Endothelial cell of umbilical vein (primary cell): Measurements from ENCODE around the gene RNF135. TPM values are rescaled to one million over a fixed set of nuclear protein-coding genes. Genes with fewer than 3 reads are reported as not detected.
"Not testable (repeated sequence)": the region's sequence is repeated elsewhere in the genome, so short reads cannot be mapped to it uniquely, and the experiment has no call there.

Experiments
- BruUV-seq: library from RNA; stranded (reverse); fragments of 400-500 nt; replicated peaks from 2 replicates; lab custom pipeline; 2021; lab: Mats Ljungman, UMichigan
- CTCF ChIA-PET: fragments of 300-600, 350-600 bp; sonication (Branson Sonifier 250); formaldehyde crosslinking; loops from one replicate; lab custom pipeline; 2021; ENCODE audit warnings: antibody characterized with exemption, inconsistent platforms; lab: Charles Lee
- POLR2A ChIA-PET: fragments of 300-600, 350-600 bp; sonication (Branson Sonifier 250); formaldehyde crosslinking; loops from one replicate; lab custom pipeline; 2021; ENCODE audit warnings: antibody characterized with exemption, inconsistent platforms; lab: Charles Lee
- DNase-seq: peaks from one replicate; pipeline ENCODE4 v3.0.0-alpha.2; 2011; ENCODE audit warnings: low read depth, low spot score
- FAIRE-seq: peaks from 2 replicates; lab custom pipeline; 2011; peaks lifted over from hg19 to GRCh38; lab: Jason Lieb, UNC
- H2AFZ ChIP-seq: 2 replicates; pipeline ENCODE4 v1.6.0; 2012; ENCODE audit warnings: low read depth, low read length, control low read depth, inconsistent platforms
- H3K27ac ChIP-seq: 2 replicates; pipeline ENCODE4 v1.5.1; 2011; ENCODE audit warnings: low read depth, mild to moderate bottlenecking, control low read depth, low read length, moderate library complexity; ENCODE audit not compliant: insufficient read depth
- H3K27me3 ChIP-seq, 2 experiments: 2 replicates each; pipeline versions ENCODE4 v1.6.0 to v1.6.1; 2011; ENCODE audit warnings: low read length in 2 of 2, mixed read lengths in 1 of 2; ENCODE audit not compliant: control insufficient read depth in 2 of 2, insufficient read depth in 2 of 2
- H3K36me3 ChIP-seq, 2 experiments: 2 replicates in 1 of 2; 3 replicates in 1 of 2; pipeline ENCODE4 v1.5.1; 2011; ENCODE audit warnings: low read length in 2 of 2, mild to moderate bottlenecking in 1 of 2, moderate library complexity in 1 of 2; ENCODE audit not compliant: control insufficient read depth in 2 of 2, insufficient read depth in 2 of 2; ENCODE audit errors: extremely low read depth in 1 of 2
- H3K4me1 ChIP-seq: 3 replicates; pipeline ENCODE4 v1.5.1; 2011; ENCODE audit warnings: mild to moderate bottlenecking, low read length; ENCODE audit not compliant: control insufficient read depth, insufficient read depth; ENCODE audit errors: extremely low read depth
- H3K4me2 ChIP-seq: 2 replicates; pipeline ENCODE4 v1.6.1; 2011; ENCODE audit warnings: low read length, control low read depth, mixed read lengths; ENCODE audit not compliant: insufficient read depth
- H3K4me3 ChIP-seq, 3 experiments: fragments of 200-600 bp in 1 of 3; sonication (generic), shearing (Covaris generic) in 1 of 3; replicated peaks in 1 of 3; 2 replicates each; pipeline ENCODE4 v1.5.1; 2011 to 2016; ENCODE audit warnings: control low read depth in 3 of 3, low read length in 3 of 3, mild to moderate bottlenecking in 2 of 3, inconsistent platforms in 1 of 3, low read depth in 1 of 3, moderate library complexity in 1 of 3; ENCODE audit not compliant: insufficient read depth in 1 of 3
- H3K79me2 ChIP-seq: 2 replicates; pipeline ENCODE4 v1.6.0; 2012; ENCODE audit warnings: low read length, inconsistent platforms; ENCODE audit not compliant: control insufficient read depth, insufficient read depth
- H3K9ac ChIP-seq: replicated peaks from 2 replicates; pipeline ENCODE3; 2011; ENCODE audit warnings: low read length, control low read depth; ENCODE audit not compliant: insufficient read depth; ENCODE audit errors: extremely low read depth
- H3K9me1 ChIP-seq: replicated peaks from 3 replicates; pipeline ENCODE4 v1.6.0; 2011; ENCODE audit warnings: mild to moderate bottlenecking, low read length; ENCODE audit not compliant: control insufficient read depth, insufficient read depth; ENCODE audit errors: extremely low read depth
- H3K9me3 ChIP-seq: replicated peaks from 2 replicates; pipeline ENCODE4 v1.5.1; 2012; ENCODE audit warnings: low read length, inconsistent platforms; ENCODE audit not compliant: control insufficient read depth, insufficient read depth
- H4K20me1 ChIP-seq: replicated peaks from 2 replicates; pipeline ENCODE3; 2011; ENCODE audit warnings: mild to moderate bottlenecking, low read length; ENCODE audit not compliant: control insufficient read depth, insufficient read depth; ENCODE audit errors: extremely low read depth
- EZH2 ChIP-seq: IDR thresholded peaks from 2 replicates; pipeline ENCODE4 v1.6.1; 2012; ENCODE audit warnings: borderline replicate concordance, low read depth, mild to moderate bottlenecking, moderate library complexity, low read length, inconsistent platforms; ENCODE audit not compliant: severe bottlenecking
- FOS ChIP-seq: IDR thresholded peaks from 2 replicates; pipeline ENCODE4 v1.6.1; 2011; ENCODE audit warnings: mild to moderate bottlenecking, low read length, moderate library complexity, borderline replicate concordance; ENCODE audit not compliant: insufficient read depth
- GATA2 ChIP-seq: IDR thresholded peaks from 2 replicates; pipeline ENCODE4 v1.7.0; 2011; ENCODE audit warnings: low read depth, mild to moderate bottlenecking, moderate library complexity, mixed read lengths, low read length; ENCODE audit not compliant: insufficient read length, insufficient read depth
- JUN ChIP-seq: IDR thresholded peaks from 2 replicates; pipeline ENCODE4 v1.6.1; 2011; ENCODE audit warnings: borderline replicate concordance, low read depth; ENCODE audit not compliant: insufficient read length, insufficient read depth
- MYC ChIP-seq: IDR thresholded peaks from one replicate; pipeline ENCODE4 v1.6.1; 2011; ENCODE audit warnings: mild to moderate bottlenecking, low read depth, low read length
- POLR2A ChIP-seq: IDR thresholded peaks from 2 replicates; pipeline ENCODE4 v1.6.1; 2012; ENCODE audit warnings: low read depth, mild to moderate bottlenecking, control low read depth, low read length
- POLR2AphosphoS5 ChIP-seq: IDR thresholded peaks from 2 replicates; pipeline ENCODE4 v1.6.1; 2012; ENCODE audit warnings: low read depth, mild to moderate bottlenecking, control low read depth, low read length, moderate library complexity; ENCODE audit not compliant: insufficient read depth
- dilution Hi-C: fragments of 300-500 bp; cut with MboI; formaldehyde crosslinking; loops from one replicate; pipeline ENCODE4 v1.15.0; 2019; ENCODE audit warnings: low sequenced_read_pairs; ENCODE audit not compliant: extremely low pct_ligation_motif_present
- intact Hi-C: fragments of 100-400 bp; cut with micrococcal nuclease; formaldehyde crosslinking; loops from one replicate; pipeline ENCODE4 v1.10.0; 2022
- polyA plus RNA-seq, 4 experiments: library from polyadenylated mRNA; depleted of rRNA in 3 of 4; stranded (reverse) in 3 of 4; unstranded in 1 of 4; fragments of >200 nt; gene quantifications; 2 replicates each; pipeline versions ENCODE4 v1.2.1 to v1.2.3, GENCODE V29; 2011 to 2012; ENCODE audit warnings: missing spikeins in 1 of 4
- total RNA-seq: library from RNA; stranded (reverse); gene quantifications from 2 replicates; pipeline ENCODE4 v1.2.3, GENCODE V29; 2021
- TF ChIP-seq, protein P1 (sequence below), 2 donors: IDR thresholded peaks; 1 replicate in 1 of 2; 2 replicates in 1 of 2; pipeline ENCODE4 v1.5.1; 2011; ENCODE audit warnings: low read length in 2 of 2, mild to moderate bottlenecking in 2 of 2, moderate library complexity in 2 of 2, control low read depth in 1 of 2, inconsistent platforms in 1 of 2, low read depth in 1 of 2; ENCODE audit not compliant: insufficient read depth in 1 of 2; ENCODE audit errors: extremely low read depth in 1 of 2
- TF ChIP-seq, protein P2 (sequence below): IDR thresholded peaks from 2 replicates; pipeline ENCODE4 v1.6.1; 2011; ENCODE audit not compliant: insufficient read depth, insufficient read length

The RNF135 gene
- total and polyA plus RNA-seq, 2 donors (not counting 3 experiments of a cell fraction or from before 2014, with no cell fraction given): 11.6 to 12.0 TPM

DNA sequence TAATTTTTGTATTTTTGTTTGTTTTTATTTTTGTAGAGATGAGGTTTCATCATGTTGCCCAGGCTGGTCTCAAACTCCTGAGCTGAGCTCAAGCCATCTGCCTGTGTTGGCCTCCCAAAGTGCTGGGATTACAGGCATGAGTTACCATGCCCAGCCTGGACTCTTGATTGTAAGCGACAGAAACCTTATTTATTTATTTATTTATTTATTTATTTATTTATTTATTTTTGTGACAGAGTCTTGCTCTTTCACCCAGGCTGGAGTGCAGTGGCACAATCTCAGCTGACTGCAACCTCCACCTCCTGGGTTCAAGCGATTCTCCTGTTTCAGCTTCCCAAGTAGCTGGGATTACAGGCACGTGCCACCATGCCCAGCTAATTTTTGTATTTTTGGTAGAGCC lies 41.0 kb upstream of the RNF135 start:
- H3K4me2 ChIP-seq, H3K36me3 ChIP-seq, dilution Hi-C loops, CTCF ChIA-PET, POLR2A ChIA-PET, H3K9ac ChIP-seq, H3K4me1 ChIP-seq, H3K27me3 ChIP-seq, intact Hi-C loops, H3K27ac ChIP-seq, H3K4me3 ChIP-seq, FAIRE-seq, H4K20me1 ChIP-seq, DNase-seq, H3K9me1 ChIP-seq, H2AFZ ChIP-seq, BruUV-seq, H3K79me2 ChIP-seq, H3K9me3 ChIP-seq: not testable (repeated sequence)

DNA sequence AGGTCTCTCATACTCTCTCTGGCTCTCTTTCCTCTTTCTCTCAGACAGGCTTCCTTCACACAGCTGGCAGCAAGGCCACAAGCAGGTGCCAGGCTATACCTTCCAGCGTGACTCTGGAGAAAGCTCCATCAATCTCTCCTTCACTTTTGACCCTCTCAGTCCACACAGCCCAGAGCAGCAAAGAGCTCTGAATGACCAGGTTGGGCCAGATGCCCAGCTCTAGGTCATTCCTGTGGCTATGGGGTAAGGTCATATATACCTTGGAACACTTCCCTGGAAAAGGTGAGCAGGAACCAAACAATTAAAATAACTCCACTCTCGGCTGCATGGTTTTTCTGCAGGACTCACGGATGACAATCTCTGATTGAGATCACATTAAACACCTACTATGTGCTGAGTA lies 40.3 kb upstream of the RNF135 start:
- Histone ChIP-seq H3K9ac (no peak overlapping the region), H3K27me3 (peaks cover 5 to 7% of the 10 kb centered on the region in 2 experiments), H4K20me1 (no peaks in the 10 kb centered on the region), H3K27ac (no peak overlapping the region), H3K79me2 (no peaks in the 10 kb centered on the region), H3K9me3 (no peaks in the 10 kb centered on the region), H3K9me1 (no peaks in the 10 kb centered on the region), H2AFZ (no peak overlapping the region), H3K4me2 (no peak overlapping the region), H3K36me3 (no peaks in the 10 kb centered on the region), H3K4me3 (no peak overlapping the region), H3K4me1 (no peaks in the 10 kb centered on the region)
- FAIRE-seq (no peak), DNase-seq (no peak)
- TF ChIP-seq POLR2AphosphoS5 (no peak), EZH2 (no peak), JUN (no peak), FOS (no peak), GATA2 (no peak), POLR2A (no peak), MYC (no peak)
- TF ChIP-seq, protein P1, sequence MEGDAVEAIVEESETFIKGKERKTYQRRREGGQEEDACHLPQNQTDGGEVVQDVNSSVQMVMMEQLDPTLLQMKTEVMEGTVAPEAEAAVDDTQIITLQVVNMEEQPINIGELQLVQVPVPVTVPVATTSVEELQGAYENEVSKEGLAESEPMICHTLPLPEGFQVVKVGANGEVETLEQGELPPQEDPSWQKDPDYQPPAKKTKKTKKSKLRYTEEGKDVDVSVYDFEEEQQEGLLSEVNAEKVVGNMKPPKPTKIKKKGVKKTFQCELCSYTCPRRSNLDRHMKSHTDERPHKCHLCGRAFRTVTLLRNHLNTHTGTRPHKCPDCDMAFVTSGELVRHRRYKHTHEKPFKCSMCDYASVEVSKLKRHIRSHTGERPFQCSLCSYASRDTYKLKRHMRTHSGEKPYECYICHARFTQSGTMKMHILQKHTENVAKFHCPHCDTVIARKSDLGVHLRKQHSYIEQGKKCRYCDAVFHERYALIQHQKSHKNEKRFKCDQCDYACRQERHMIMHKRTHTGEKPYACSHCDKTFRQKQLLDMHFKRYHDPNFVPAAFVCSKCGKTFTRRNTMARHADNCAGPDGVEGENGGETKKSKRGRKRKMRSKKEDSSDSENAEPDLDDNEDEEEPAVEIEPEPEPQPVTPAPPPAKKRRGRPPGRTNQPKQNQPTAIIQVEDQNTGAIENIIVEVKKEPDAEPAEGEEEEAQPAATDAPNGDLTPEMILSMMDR (IDR thresholded peaks at IDR 0.05; ENCODE audit: extremely low read depth in 1 of 2, insufficient read depth in 1 of 2, low read depth in 1 of 2, low read length in 2 of 2): no peak
- TF ChIP-seq, protein P2, sequence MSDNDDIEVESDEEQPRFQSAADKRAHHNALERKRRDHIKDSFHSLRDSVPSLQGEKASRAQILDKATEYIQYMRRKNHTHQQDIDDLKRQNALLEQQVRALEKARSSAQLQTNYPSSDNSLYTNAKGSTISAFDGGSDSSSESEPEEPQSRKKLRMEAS: no peak
- dilution Hi-C loops (no loop called here), intact Hi-C loops (no loop called here)
- no TSS peak for BruUV-seq
- CTCF ChIA-PET: no interaction called here
- POLR2A ChIA-PET: no interaction called here

DNA sequence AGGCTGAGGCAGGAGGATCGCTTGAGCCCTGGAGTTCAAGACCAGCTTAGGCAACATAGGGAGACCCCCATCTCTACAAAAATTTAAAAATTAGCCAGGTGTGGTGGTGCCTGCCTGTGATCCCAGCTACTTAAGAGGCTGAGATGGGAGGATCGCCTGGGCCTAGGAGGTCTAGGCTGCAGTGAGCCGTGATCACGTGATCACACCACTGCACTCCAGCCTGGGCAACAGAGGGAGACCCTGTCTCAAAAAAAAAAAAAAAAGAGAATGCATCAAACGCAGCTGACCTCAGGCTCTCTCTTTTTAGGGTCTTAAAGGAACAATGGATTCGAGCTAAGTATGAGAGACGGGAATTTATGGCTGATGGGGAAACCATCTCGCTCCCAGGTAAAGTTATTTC lies 39.3 kb upstream of the RNF135 start:
- CTCF ChIA-PET: interaction anchor here (0.6 to 1.1 kb wide), 2 partner anchors 10 to 331 kb away, joined by 3 read pairs; no protein-coding TSS in a partner anchor
- H3K9me3 ChIP-seq, FAIRE-seq, H3K36me3 ChIP-seq, dilution Hi-C loops, H3K79me2 ChIP-seq, H4K20me1 ChIP-seq, H3K4me3 ChIP-seq, H2AFZ ChIP-seq, H3K4me1 ChIP-seq, BruUV-seq, H3K27ac ChIP-seq, H3K4me2 ChIP-seq, H3K9me1 ChIP-seq, H3K9ac ChIP-seq, DNase-seq, H3K27me3 ChIP-seq, intact Hi-C loops: not testable (repeated sequence)
- POLR2A ChIA-PET: interaction anchor here (0.6 kb wide), 1 partner anchor 35 kb away, joined by 3 read pairs; no protein-coding TSS in a partner anchor
